HEK293 (cell line): ENCODE results near the gene GRK3.

ENCODE experiments used
- CTCF ChIA-PET: fragments of 350-600 bp; formaldehyde crosslinking; extraction: SDS; loops from one replicate; lab custom pipeline; 2021; ENCODE audit warnings: antibody characterized with exemption; lab: Yijun Ruan, JAX
- POLR2A ChIA-PET: fragments of 300-600 bp; formaldehyde crosslinking; extraction: SDS; loops from one replicate; lab custom pipeline; 2020; ENCODE audit warnings: antibody characterized with exemption, inconsistent platforms; lab: Yijun Ruan, JAX
- H3K27ac ChIP-seq: fragments of 200-500 bp; sonication (Bioruptor generic); 2 replicates; pipeline ENCODE4 v1.5.1; 2014; ENCODE audit warnings: low read depth, low read length, control low read depth, inconsistent platforms; ENCODE audit errors: extremely low read depth
- H3K36me3 ChIP-seq, 2 experiments: fragments of 200-500 bp in 1 of 2; sonication (Bioruptor generic) in 1 of 2; 1 replicate in 1 of 2; 2 replicates in 1 of 2; pipeline ENCODE4 v1.5.1; 2014 to 2017; ENCODE audit warnings: inconsistent platforms in 2 of 2, low read length in 2 of 2; ENCODE audit not compliant: control insufficient read depth in 2 of 2, insufficient read depth in 1 of 2
- H3K4me1 ChIP-seq: fragments of 200-500 bp; sonication (Bioruptor generic); 2 replicates; pipeline ENCODE4 v1.5.1; 2014; ENCODE audit warnings: mild to moderate bottlenecking, low read length, inconsistent platforms; ENCODE audit not compliant: control insufficient read depth, insufficient read depth
- H3K4me3 ChIP-seq: 2 replicates; pipeline ENCODE4 v1.5.1; 2011; ENCODE audit warnings: low read depth, mild to moderate bottlenecking, control low read depth, low read length, moderate library complexity
- H3K9me3 ChIP-seq: fragments of 200-500 bp; sonication (Bioruptor generic); 2 replicates; pipeline ENCODE4 v1.5.1; 2014; ENCODE audit warnings: low read depth, low read length, inconsistent platforms; ENCODE audit not compliant: control insufficient read depth, insufficient read depth
- HIC1 ChIP-seq: fragments of 450-650 bp; formaldehyde crosslinking; IDR thresholded peaks from 2 replicates; pipeline ENCODE4 v1.5.1; 2016; ENCODE audit warnings: missing biosample characterization, missing genetic modification characterization
- HOXA7 ChIP-seq: sonication (generic); formaldehyde crosslinking; IDR thresholded peaks from 2 replicates; pipeline ENCODE4 v1.8.1; 2022; ENCODE audit warnings: missing genetic modification reagents, borderline replicate concordance
- PRDM1 ChIP-seq: fragments of 450-650 bp; formaldehyde crosslinking; IDR thresholded peaks from 2 replicates; pipeline ENCODE4; 2016; ENCODE audit warnings: missing biosample characterization, missing genetic modification characterization
- RBAK ChIP-seq: fragments of 450-650 bp; formaldehyde crosslinking; IDR thresholded peaks from 2 replicates; pipeline ENCODE4 v1.5.1; 2016; ENCODE audit warnings: missing biosample characterization, missing genetic modification characterization
- REST ChIP-seq: fragments of 450-650 bp; formaldehyde crosslinking; IDR thresholded peaks from 2 replicates; pipeline ENCODE4 v1.5.1; 2016; ENCODE audit warnings: missing biosample characterization, missing genetic modification characterization
- SALL2 ChIP-seq: fragments of 450-650 bp; formaldehyde crosslinking; IDR thresholded peaks from 2 replicates; pipeline ENCODE4 v1.5.0; 2017; ENCODE audit warnings: missing biosample characterization, mild to moderate bottlenecking, missing genetic modification characterization, borderline replicate concordance
- ZIC2 ChIP-seq: fragments of 450-650 bp; formaldehyde crosslinking; IDR thresholded peaks from 2 replicates; pipeline ENCODE4 v1.5.1; 2016; ENCODE audit warnings: missing biosample characterization, missing genetic modification characterization
- ZNF2 ChIP-seq: fragments of 450-650 bp; formaldehyde crosslinking; IDR thresholded peaks from 2 replicates; pipeline ENCODE4 v1.5.1; 2016; ENCODE audit warnings: missing biosample characterization, missing genetic modification characterization
- ZNF211 ChIP-seq: fragments of 450-650 bp; formaldehyde crosslinking; IDR thresholded peaks from 2 replicates; pipeline ENCODE4 v1.5.1; 2016; ENCODE audit warnings: low read depth, missing biosample characterization, missing genetic modification characterization
- ZNF239 ChIP-seq: fragments of 450-650 bp; formaldehyde crosslinking; IDR thresholded peaks from 2 replicates; pipeline ENCODE4 v1.5.1; 2016; ENCODE audit warnings: missing biosample characterization, missing genetic modification characterization
- ZNF274 ChIP-seq, 2 experiments: fragments of 200-500 bp in 1 of 2; fragments of 450-650 bp in 1 of 2; sonication (Bioruptor generic) in 1 of 2; formaldehyde crosslinking in 1 of 2; IDR thresholded peaks; 2 replicates each; pipeline versions ENCODE4 v1.5.1 to v1.6.1; 2014 to 2016; ENCODE audit warnings: borderline replicate concordance in 1 of 2, inconsistent platforms in 1 of 2, low read length in 1 of 2, missing biosample characterization in 1 of 2, missing genetic modification characterization in 1 of 2
- ZNF302 ChIP-seq: fragments of 450-650 bp; formaldehyde crosslinking; IDR thresholded peaks from 2 replicates; pipeline ENCODE4 v1.5.1; 2016; ENCODE audit warnings: missing biosample characterization, missing genetic modification characterization, low read depth
- ZNF311 ChIP-seq: fragments of 450-650 bp; formaldehyde crosslinking; IDR thresholded peaks from 2 replicates; pipeline ENCODE4 v1.5.1; 2017; ENCODE audit warnings: missing biosample characterization, missing genetic modification characterization, borderline replicate concordance
- ZNF366 ChIP-seq: fragments of 450-650 bp; formaldehyde crosslinking; conservative IDR thresholded peaks from 2 replicates; pipeline ENCODE4 v1.5.1; 2016; ENCODE audit warnings: missing biosample characterization, missing genetic modification characterization
- ZNF423 ChIP-seq: fragments of 450-650 bp; formaldehyde crosslinking; IDR thresholded peaks from 2 replicates; pipeline ENCODE4 v1.5.1; 2016; ENCODE audit warnings: missing biosample characterization, missing genetic modification characterization
- ZNF530 ChIP-seq: fragments of 450-650 bp; formaldehyde crosslinking; IDR thresholded peaks from 2 replicates; pipeline ENCODE4 v1.5.1; 2016; ENCODE audit warnings: low read depth, missing biosample characterization, missing genetic modification characterization
- ZNF549 ChIP-seq: fragments of 450-650 bp; IDR thresholded peaks from 2 replicates; pipeline ENCODE4 v1.5.1; 2018; ENCODE audit warnings: missing biosample characterization, missing genetic modification characterization, mild to moderate bottlenecking, inconsistent platforms, moderate library complexity
- ZNF596 ChIP-seq: fragments of 450-650 bp; IDR thresholded peaks from 2 replicates; pipeline ENCODE4 v1.5.0; 2018; ENCODE audit warnings: missing biosample characterization, mild to moderate bottlenecking, missing genetic modification characterization, moderate library complexity
- ZNF654 ChIP-seq: fragments of 450-650 bp; formaldehyde crosslinking; IDR thresholded peaks from 2 replicates; pipeline ENCODE4 v1.5.1; 2016; ENCODE audit warnings: low read depth, missing biosample characterization, missing genetic modification characterization
- ZNF704 ChIP-seq: fragments of 450-650 bp; formaldehyde crosslinking; IDR thresholded peaks from 2 replicates; pipeline ENCODE4 v1.5.1; 2016; ENCODE audit warnings: missing biosample characterization, missing genetic modification characterization
- ZNF707 ChIP-seq: fragments of 450-650 bp; formaldehyde crosslinking; IDR thresholded peaks from 2 replicates; pipeline ENCODE4 v1.5.1; 2016; ENCODE audit warnings: missing biosample characterization, missing genetic modification characterization
- ZNF792 ChIP-seq: fragments of 450-650 bp; formaldehyde crosslinking; IDR thresholded peaks from 2 replicates; pipeline ENCODE4 v1.5.1; 2016; ENCODE audit warnings: missing biosample characterization, missing genetic modification characterization
- TF ChIP-seq, protein P1 (sequence below): fragments of 450-650 bp; formaldehyde crosslinking; IDR thresholded peaks from 2 replicates; pipeline ENCODE4 v1.5.1; 2016; ENCODE audit warnings: missing biosample characterization, missing genetic modification characterization, low read depth
- TF ChIP-seq, protein P2 (sequence below): sonication (generic); formaldehyde crosslinking; IDR thresholded peaks from 2 replicates; pipeline ENCODE4 v1.8.1; 2022; ENCODE audit warnings: mild to moderate bottlenecking, moderate library complexity, missing genetic modification reagents
- TF ChIP-seq, protein P3 (sequence below): fragments of 450-650 bp; formaldehyde crosslinking; IDR thresholded peaks from 2 replicates; pipeline ENCODE4 v1.5.1; 2016; ENCODE audit warnings: missing biosample characterization, missing genetic modification characterization

GRK3 gene

GRCh38 chr22:25710501-25710900 is 146.0 kb downstream of the GRK3 start:
- no peak overlapping the region for H3K4me3 ChIP-seq
- CTCF ChIA-PET: no interaction called here
- no peak overlapping the region for H3K27ac ChIP-seq
- POLR2A ChIA-PET: no interaction called here
- H3K4me1 ChIP-seq: no peaks in the 10 kb centered on the region
- H3K36me3 ChIP-seq: peaks cover 3% of the 10 kb centered on the region in 2 experiments; a peak in 2 of 3 replicates
- H3K9me3 ChIP-seq: no peaks in the 10 kb centered on the region
- no peak for TF ChIP-seq ZNF549 (tag by site-specific recombination)
- TF ChIP-seq ZNF366: no peak
- TF ChIP-seq ZNF211 (tag by site-specific recombination): no peak
- no peak for TF ChIP-seq ZNF792
- no peak for TF ChIP-seq ZNF2 (tag by site-specific recombination)
- TF ChIP-seq ZNF704 (tag by site-specific recombination): no peak
- TF ChIP-seq, protein P1, sequence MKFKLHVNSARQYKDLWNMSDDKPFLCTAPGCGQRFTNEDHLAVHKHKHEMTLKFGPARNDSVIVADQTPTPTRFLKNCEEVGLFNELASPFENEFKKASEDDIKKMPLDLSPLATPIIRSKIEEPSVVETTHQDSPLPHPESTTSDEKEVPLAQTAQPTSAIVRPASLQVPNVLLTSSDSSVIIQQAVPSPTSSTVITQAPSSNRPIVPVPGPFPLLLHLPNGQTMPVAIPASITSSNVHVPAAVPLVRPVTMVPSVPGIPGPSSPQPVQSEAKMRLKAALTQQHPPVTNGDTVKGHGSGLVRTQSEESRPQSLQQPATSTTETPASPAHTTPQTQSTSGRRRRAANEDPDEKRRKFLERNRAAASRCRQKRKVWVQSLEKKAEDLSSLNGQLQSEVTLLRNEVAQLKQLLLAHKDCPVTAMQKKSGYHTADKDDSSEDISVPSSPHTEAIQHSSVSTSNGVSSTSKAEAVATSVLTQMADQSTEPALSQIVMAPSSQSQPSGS (tag by site-specific recombination): no peak
- TF ChIP-seq ZNF239 (tag by site-specific recombination): no peak
- no peak for TF ChIP-seq REST (tag by site-specific recombination)
- TF ChIP-seq PRDM1 (tag by site-specific recombination): no peak
- TF ChIP-seq ZNF596 (tag by site-specific recombination): no peak
- TF ChIP-seq HOXA7 (CRISPR knock-in tag): no peak
- TF ChIP-seq ZNF707: no peak
- no peak for TF ChIP-seq ZNF654 (tag by site-specific recombination)
- TF ChIP-seq ZNF530: no peak
- no peak for TF ChIP-seq ZNF423 (tag by site-specific recombination)
- TF ChIP-seq, protein P2, sequence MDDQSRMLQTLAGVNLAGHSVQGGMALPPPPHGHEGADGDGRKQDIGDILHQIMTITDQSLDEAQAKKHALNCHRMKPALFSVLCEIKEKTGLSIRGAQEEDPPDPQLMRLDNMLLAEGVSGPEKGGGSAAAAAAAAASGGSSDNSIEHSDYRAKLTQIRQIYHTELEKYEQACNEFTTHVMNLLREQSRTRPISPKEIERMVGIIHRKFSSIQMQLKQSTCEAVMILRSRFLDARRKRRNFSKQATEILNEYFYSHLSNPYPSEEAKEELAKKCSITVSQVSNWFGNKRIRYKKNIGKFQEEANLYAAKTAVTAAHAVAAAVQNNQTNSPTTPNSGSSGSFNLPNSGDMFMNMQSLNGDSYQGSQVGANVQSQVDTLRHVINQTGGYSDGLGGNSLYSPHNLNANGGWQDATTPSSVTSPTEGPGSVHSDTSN (CRISPR knock-in tag): no peak

GRCh38 chr22:25711491-25711890 is 147.0 kb downstream of the GRK3 start:
- CTCF ChIA-PET: interaction anchor here (0.7 kb wide), 1 partner anchor 10 kb away, joined by 3 read pairs; no protein-coding TSS in a partner anchor
- Histone ChIP-seq H3K9me3 (no peaks in the 10 kb centered on the region), H3K4me3 (no peak overlapping the region), H3K27ac (no peak overlapping the region), H3K36me3 (peaks cover 3% of the 10 kb centered on the region in 2 experiments; a peak in 2 of 3 replicates), H3K4me1 (no peaks in the 10 kb centered on the region)
- POLR2A ChIA-PET: no interaction called here
- TF ChIP-seq, protein P3, sequence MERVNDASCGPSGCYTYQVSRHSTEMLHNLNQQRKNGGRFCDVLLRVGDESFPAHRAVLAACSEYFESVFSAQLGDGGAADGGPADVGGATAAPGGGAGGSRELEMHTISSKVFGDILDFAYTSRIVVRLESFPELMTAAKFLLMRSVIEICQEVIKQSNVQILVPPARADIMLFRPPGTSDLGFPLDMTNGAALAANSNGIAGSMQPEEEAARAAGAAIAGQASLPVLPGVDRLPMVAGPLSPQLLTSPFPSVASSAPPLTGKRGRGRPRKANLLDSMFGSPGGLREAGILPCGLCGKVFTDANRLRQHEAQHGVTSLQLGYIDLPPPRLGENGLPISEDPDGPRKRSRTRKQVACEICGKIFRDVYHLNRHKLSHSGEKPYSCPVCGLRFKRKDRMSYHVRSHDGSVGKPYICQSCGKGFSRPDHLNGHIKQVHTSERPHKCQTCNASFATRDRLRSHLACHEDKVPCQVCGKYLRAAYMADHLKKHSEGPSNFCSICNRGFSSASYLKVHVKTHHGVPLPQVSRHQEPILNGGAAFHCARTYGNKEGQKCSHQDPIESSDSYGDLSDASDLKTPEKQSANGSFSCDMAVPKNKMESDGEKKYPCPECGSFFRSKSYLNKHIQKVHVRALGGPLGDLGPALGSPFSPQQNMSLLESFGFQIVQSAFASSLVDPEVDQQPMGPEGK (tag by site-specific recombination): no peak
- no peak for TF ChIP-seq ZNF311 (tag by site-specific recombination)
- TF ChIP-seq ZNF302: no peak
- TF ChIP-seq ZNF274 (IDR thresholded peaks at IDR 0.05; ENCODE audit: low read length): no peak
- TF ChIP-seq ZNF274 (tag by site-specific recombination; IDR thresholded peaks at IDR 0.05; ENCODE audit: borderline replicate concordance): no peak
- no peak for TF ChIP-seq SALL2 (tag by site-specific recombination)
- no peak for TF ChIP-seq ZIC2 (tag by site-specific recombination)
- no peak for TF ChIP-seq RBAK (tag by site-specific recombination)
- no peak for TF ChIP-seq HIC1
